OCI-LY3 (cell line): Measurements from ENCODE around the gene ERG.

Experiments used
- H2AFZ ChIP-seq: fragments of 200-600, 300-600 bp; shearing (Covaris generic); 2 replicates; pipeline ENCODE4 v1.6.0; 2014; ENCODE audit warnings: antibody characterized with exemption, low read depth, low read length
- H3K27ac ChIP-seq: fragments of 200-600, 300-600 bp; sonication (generic); 2 replicates; pipeline ENCODE4 v1.5.1; 2014; ENCODE audit warnings: mild to moderate bottlenecking, low read length, moderate library complexity, mixed read lengths
- H3K27me3 ChIP-seq: fragments of 200-600, 300-600 bp; sonication (generic); 2 replicates; pipeline ENCODE4 v1.6.1; 2014; ENCODE audit warnings: low read depth, low read length, mixed read lengths
- H3K36me3 ChIP-seq: fragments of 200-600, 300-600 bp; sonication (generic); replicated peaks from 2 replicates; pipeline ENCODE3; 2014; ENCODE audit warnings: low read depth, low read length, mixed read lengths
- H3K4me1 ChIP-seq: fragments of 300-600, 200-600 bp; sonication (generic); 2 replicates; pipeline ENCODE4 v1.6.1; 2014; ENCODE audit warnings: low read length, mixed read lengths
- H3K4me2 ChIP-seq: fragments of 200-600, 300-600 bp; sonication (generic); 2 replicates; pipeline ENCODE4 v1.6.1; 2014; ENCODE audit warnings: low read length, mixed read lengths
- H3K4me3 ChIP-seq: fragments of 300-600, 200-600 bp; sonication (generic); 2 replicates; pipeline ENCODE4 v1.5.1; 2014; ENCODE audit warnings: antibody characterized with exemption, mild to moderate bottlenecking, low read length, moderate library complexity
- H3K79me2 ChIP-seq: fragments of 300-600, 200-600 bp; shearing (Covaris generic); 2 replicates; pipeline ENCODE4 v1.6.1; 2014; ENCODE audit warnings: mild to moderate bottlenecking, low read length, mixed read lengths
- H3K9ac ChIP-seq: fragments of 300-600, 200-600 bp; shearing (Covaris generic); 2 replicates; pipeline ENCODE4 v1.6.0; 2014; ENCODE audit warnings: mild to moderate bottlenecking, low read length, moderate library complexity
- H3K9me3 ChIP-seq: fragments of 200-600, 300-600 bp; shearing (Covaris generic); 2 replicates; pipeline ENCODE4 v1.6.1; 2014; ENCODE audit warnings: low read length, mixed read lengths; ENCODE audit not compliant: insufficient read depth
- H4K20me1 ChIP-seq: fragments of 200-600, 300-600 bp; sonication (generic); 2 replicates; pipeline ENCODE4 v1.6.1; 2016; ENCODE audit warnings: low read length, mixed read lengths; ENCODE audit not compliant: insufficient read depth
- CTCF ChIP-seq: fragments of 200-600, 300-600 bp; sonication (generic); IDR thresholded peaks from 2 replicates; pipeline ENCODE4 v1.5.1; 2014; ENCODE audit warnings: antibody characterized with exemption, low read length, low read depth
- EZH2phosphoT487 ChIP-seq: fragments of 200-600 bp; shearing (Covaris generic); IDR thresholded peaks from 2 replicates; pipeline ENCODE4 v1.6.1; 2018; ENCODE audit warnings: antibody characterized with exemption, mixed run types, low read depth

ERG gene

DNA sequence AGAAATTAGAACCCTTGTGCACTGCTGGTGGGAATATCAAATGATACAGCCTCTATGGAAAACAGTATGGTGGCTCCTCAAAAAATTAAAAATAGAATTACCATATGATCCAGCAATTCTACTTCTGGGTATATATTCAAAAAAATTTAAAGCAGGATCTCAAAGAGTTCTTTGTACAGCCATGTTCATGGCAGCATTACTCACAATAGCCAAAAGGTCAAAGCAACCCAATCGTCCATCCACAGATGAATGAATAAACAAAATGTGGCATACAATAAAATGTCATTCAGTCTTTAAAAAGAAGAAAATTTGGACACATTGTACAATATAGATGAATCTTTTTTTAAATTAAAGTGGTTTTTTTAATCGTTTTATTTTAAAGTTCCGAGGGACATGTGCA lies 36.3 kb upstream of the ERG start:
- H3K27me3 ChIP-seq = peaks cover 2% of the 10 kb centered on the region; the same call in 1 of the 2 replicates
- no peak overlapping the region for H3K4me3 ChIP-seq
- H4K20me1 ChIP-seq = no peaks in the 10 kb centered on the region
- H2AFZ ChIP-seq = no peak overlapping the region
- H3K4me2 ChIP-seq = no peak overlapping the region
- TF ChIP-seq CTCF (no peak), EZH2phosphoT487 (no peak)
- no peak overlapping the region for H3K9ac ChIP-seq
- H3K4me1 ChIP-seq = no peaks in the 10 kb centered on the region
- no peak overlapping the region for H3K27ac ChIP-seq
- no peaks in the 10 kb centered on the region for H3K79me2 ChIP-seq
- no peaks in the 10 kb centered on the region for H3K36me3 ChIP-seq
- H3K9me3 ChIP-seq = no peaks in the 10 kb centered on the region

DNA sequence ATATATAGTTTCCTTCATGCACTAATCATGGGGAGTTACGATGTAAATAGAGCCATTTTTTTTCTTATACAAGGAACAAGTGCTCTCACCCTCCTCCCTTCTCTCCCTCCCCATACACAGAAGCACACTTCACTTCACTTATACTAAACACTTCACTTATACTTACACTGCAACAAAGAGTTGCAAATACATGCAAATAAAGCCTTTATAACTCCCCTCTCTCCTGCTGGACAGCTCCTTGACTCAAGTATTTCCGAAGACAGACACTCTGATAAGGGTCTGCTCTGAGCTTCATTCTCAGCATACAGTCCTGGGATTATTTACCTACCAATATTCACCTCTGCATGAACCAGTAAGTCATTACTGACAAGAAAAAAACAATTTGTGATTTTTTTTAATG lies 35.6 kb upstream of the ERG start:
- no peak overlapping the region for H3K4me3 ChIP-seq
- H3K9ac ChIP-seq = no peak overlapping the region

DNA sequence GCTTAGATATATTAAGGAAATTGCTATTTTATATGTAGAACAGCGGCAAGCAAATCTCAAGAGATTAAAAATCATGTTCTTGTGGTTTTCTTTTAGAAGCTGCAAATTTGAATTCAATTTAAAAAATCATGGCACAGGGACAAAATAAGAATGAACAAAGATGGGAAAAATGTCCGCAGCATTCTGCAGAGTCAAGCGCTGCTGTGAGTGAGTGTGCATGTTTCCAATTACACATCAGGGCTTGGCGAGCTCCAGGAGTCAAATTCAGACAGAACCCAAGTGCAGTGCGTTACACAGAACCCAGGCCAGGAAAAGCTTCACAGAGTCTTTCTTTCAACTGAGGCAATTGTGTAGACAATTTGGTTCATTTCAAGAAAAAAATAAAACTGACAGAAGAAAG lies 33.3 kb upstream of the ERG start:
- Histone ChIP-seq H3K4me2 (no peak overlapping the region), H3K27me3 (peaks cover 2% of the 10 kb centered on the region; the same call in 1 of the 2 replicates)
- TF ChIP-seq EZH2phosphoT487 (no peak), CTCF (no peak)

More for the DNA sequence above, 35.6 kb upstream of the ERG start:
- H3K4me1 ChIP-seq = no peaks in the 10 kb centered on the region
- H3K36me3 ChIP-seq = no peaks in the 10 kb centered on the region
- peaks cover 2% of the 10 kb centered on the region; the same call in 1 of the 2 replicates for H3K27me3 ChIP-seq
- H3K27ac ChIP-seq = no peak overlapping the region
- H2AFZ ChIP-seq = no peak overlapping the region
- H4K20me1 ChIP-seq = no peaks in the 10 kb centered on the region
- TF ChIP-seq EZH2phosphoT487 = no peak
- no peak for TF ChIP-seq CTCF
- H3K79me2 ChIP-seq = no peaks in the 10 kb centered on the region
- H3K4me2 ChIP-seq = no peak overlapping the region
- H3K9me3 ChIP-seq = no peaks in the 10 kb centered on the region

DNA sequence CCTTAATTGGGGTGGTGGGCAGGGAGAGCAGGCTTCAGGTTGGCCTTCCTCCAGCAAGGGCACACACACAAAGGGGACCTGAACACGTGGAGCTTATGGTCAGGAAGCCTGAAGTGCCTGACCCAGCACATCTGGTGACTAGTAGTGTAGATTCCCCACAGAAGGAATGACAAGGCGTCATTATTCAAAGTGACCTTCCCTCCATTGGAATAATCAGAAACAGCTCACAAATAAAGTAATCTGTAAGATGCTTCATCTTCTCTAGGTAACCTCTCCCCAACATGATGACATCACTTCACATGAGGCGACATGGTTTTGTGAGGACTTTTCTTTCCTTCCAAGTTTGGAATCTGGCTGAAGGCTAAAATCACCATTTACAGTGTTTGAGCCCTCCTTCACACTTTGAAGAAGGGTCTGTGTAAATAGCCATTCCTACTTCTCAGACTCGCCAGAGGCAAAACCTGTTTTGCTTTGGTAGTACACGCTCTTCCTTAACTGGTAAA lies 32.8 kb upstream of the ERG start:
- Histone ChIP-seq H3K79me2 (no peaks in the 10 kb centered on the region), H3K36me3 (no peaks in the 10 kb centered on the region), H3K9me3 (no peaks in the 10 kb centered on the region), H3K9ac (no peak overlapping the region), H3K27me3 (no peaks in the 10 kb centered on the region), H3K4me3 (no peak overlapping the region), H4K20me1 (no peaks in the 10 kb centered on the region), H3K4me2 (no peak overlapping the region), H3K4me1 (peaks cover 5% of the 10 kb centered on the region), H3K27ac (no peak overlapping the region), H2AFZ (no peak overlapping the region)
- TF ChIP-seq CTCF (no peak), EZH2phosphoT487 (no peak)

More for the DNA sequence above, 33.3 kb upstream of the ERG start:
- no peaks in the 10 kb centered on the region for H3K9me3 ChIP-seq
- H2AFZ ChIP-seq = no peak overlapping the region
- H3K4me3 ChIP-seq = no peak overlapping the region
- H3K4me1 ChIP-seq = peaks cover 2% of the 10 kb centered on the region; the same call in 1 of the 2 replicates
- no peaks in the 10 kb centered on the region for H3K79me2 ChIP-seq
- H3K36me3 ChIP-seq = no peaks in the 10 kb centered on the region
- H3K9ac ChIP-seq = no peak overlapping the region
- H4K20me1 ChIP-seq = no peaks in the 10 kb centered on the region
- H3K27ac ChIP-seq = no peak overlapping the region
